ENCODE results near the gene ZNF444. TPM values are rescaled to one million over a fixed set of nuclear protein-coding genes. Genes with fewer than 3 reads are reported as not detected.

Gene ZNF444
- polyA plus RNA-seq, 3 donors: 2.7 to 6.9 (median 3.5) TPM

DNA sequence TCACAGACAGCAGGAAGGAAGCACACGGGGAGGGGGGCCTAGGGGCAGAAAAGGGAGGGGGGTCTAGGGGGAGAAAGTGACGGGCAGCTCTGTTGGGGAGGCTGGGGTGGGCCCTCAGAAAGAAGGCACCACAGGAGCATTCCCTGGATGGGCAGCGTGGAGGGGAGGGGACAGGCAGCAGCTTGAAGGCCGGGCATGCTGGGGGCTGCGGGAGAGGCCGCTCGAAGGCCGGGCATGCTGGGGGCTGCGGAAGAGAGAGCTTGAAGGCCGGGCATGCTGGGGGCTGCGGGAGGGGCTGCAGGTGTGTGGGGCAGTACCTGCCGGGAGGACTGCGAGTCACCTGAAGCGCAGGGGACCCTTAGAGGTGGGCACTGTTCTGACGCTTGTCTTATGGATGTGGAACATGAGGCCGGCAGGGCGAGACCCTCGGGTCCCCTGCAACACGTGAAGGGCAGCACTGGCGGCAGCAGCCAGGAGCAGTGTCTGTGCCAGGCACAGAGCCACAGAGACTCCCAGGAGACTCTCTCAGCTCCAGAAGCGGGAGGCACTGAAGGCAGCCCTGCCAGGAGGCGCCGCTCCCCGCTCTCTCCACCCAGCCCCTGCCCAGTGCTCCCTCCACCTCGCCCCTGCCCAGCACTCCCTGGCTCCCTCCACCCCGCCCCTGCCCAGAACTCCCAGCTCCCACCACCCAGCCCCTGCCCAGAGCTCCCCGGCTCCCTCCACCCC, 33.3 kb upstream of the ZNF444 start:
- H3K4me3 Mint-ChIP-seq: no peak overlapping the region
- peaks cover 71% of the 10 kb centered on the region for H3K4me1 Mint-ChIP-seq
- H3K27ac Mint-ChIP-seq: peak overlapping the region in 3 of 7 donors; percentile 30 to 77 (median 32)
- peaks cover 0 to 5% (median 0%) of the 10 kb centered on the region in 3 donors for H3K27me3 Mint-ChIP-seq (ENCODE audit: low read depth in 3 of 3)
- Histone ChIP-seq H3K4me3 (replicated peaks in 1 of 3; ENCODE audit: low read depth in 2 of 3, low read length in 3 of 3) (no peak overlapping the region), H3K79me2 (ENCODE audit: insufficient read depth, low read length) (peaks cover 95% of the 10 kb centered on the region), H3K4me1 (ENCODE audit: control insufficient read depth in 1 of 2, insufficient read depth in 2 of 2, low read length in 2 of 2) (peaks cover 49 to 70% of the 10 kb centered on the region in 2 donors), H4K20me1 (ENCODE audit: insufficient read depth, low read length) (peaks cover 95% of the 10 kb centered on the region), H3K36me3 (replicated peaks in 1 of 2; ENCODE audit: control insufficient read depth in 1 of 2, insufficient read depth in 2 of 2, low read length in 2 of 2) (peaks cover 7 to 17% of the 10 kb centered on the region in 2 donors), H3K9me3 (replicated peaks in 1 of 2; ENCODE audit: control insufficient read depth in 1 of 2, insufficient read depth in 1 of 2, low read length in 2 of 2) (no peaks in the 10 kb centered on the region), H2AFZ (ENCODE audit: insufficient read depth, low read depth, low read length, poor library complexity, severe bottlenecking) (no peak overlapping the region), H3K9ac (ENCODE audit: insufficient read depth, low read length, poor library complexity, severe bottlenecking) (no peak overlapping the region), H3K4me2 (replicated peaks; ENCODE audit: extremely low read depth, low read length, poor library complexity, severe bottlenecking) (no peak overlapping the region), H3K27ac (ENCODE audit: low read depth in 1 of 2, low read length in 2 of 2) (peak overlapping the region in 1 of 2 donors; percentile 78), H3K27me3 (ENCODE audit: control insufficient read depth in 2 of 2, insufficient read depth in 2 of 2, low read length in 2 of 2) (no peaks in the 10 kb centered on the region)
- H3K36me3 Mint-ChIP-seq: peaks cover 17 to 31% of the 10 kb centered on the region in 2 donors
- intact Hi-C loops (cut with micrococcal nuclease): loop anchor here in 1 of 2 donors (10.0 kb wide), 1 partner anchor 47 kb away; no protein-coding TSS in a partner anchor
- DNase-seq: no peak
- 78% methylated on average over 22 of the region's 27 CpGs for WGBS (ENCODE audit: insufficient coverage)
- no peaks in the 10 kb centered on the region for H3K9me3 Mint-ChIP-seq
- no peak for TF ChIP-seq CTCF (IDR thresholded peaks at IDR 0.05)

- Mint-ChIP-seq H3K4me3 (peak overlapping the region in 1 of 2 donors; percentile 15), H3K9me3 (no peaks in the 10 kb centered on the region), H3K27ac (peak overlapping the region in 5 of 7 donors; percentile 14 to 79 (median 43)), H3K27me3 (ENCODE audit: low read depth in 3 of 3) (peaks cover 0 to 6% (median 0%) of the 10 kb centered on the region in 3 donors), H3K36me3 (peaks cover 15 to 25% of the 10 kb centered on the region in 2 donors), H3K4me1 (peaks cover 78% of the 10 kb centered on the region)
- H4K20me1 ChIP-seq (ENCODE audit: insufficient read depth, low read length): peaks cover 95% of the 10 kb centered on the region
- peaks cover 58 to 78% of the 10 kb centered on the region in 2 donors for H3K4me1 ChIP-seq (ENCODE audit: control insufficient read depth in 1 of 2, insufficient read depth in 2 of 2, low read length in 2 of 2)
- no peak overlapping the region for H3K9ac ChIP-seq (ENCODE audit: insufficient read depth, low read length, poor library complexity, severe bottlenecking)
- H2AFZ ChIP-seq (ENCODE audit: insufficient read depth, low read depth, low read length, poor library complexity, severe bottlenecking): no peak overlapping the region
- H3K9me3 ChIP-seq (replicated peaks in 1 of 2; ENCODE audit: control insufficient read depth in 1 of 2, insufficient read depth in 1 of 2, low read length in 2 of 2): no peaks in the 10 kb centered on the region
- H3K4me3 ChIP-seq (replicated peaks in 1 of 3; ENCODE audit: low read depth in 2 of 3, low read length in 3 of 3): no peak overlapping the region
- H3K4me2 ChIP-seq (replicated peaks; ENCODE audit: extremely low read depth, low read length, poor library complexity, severe bottlenecking): peak overlapping the region; percentile 10
- no peak for TF ChIP-seq CTCF (IDR thresholded peaks at IDR 0.05)
- WGBS (ENCODE audit: insufficient coverage): 58% methylated on average over 13 of the region's 24 CpGs
- H3K36me3 ChIP-seq (replicated peaks in 1 of 2; ENCODE audit: control insufficient read depth in 1 of 2, insufficient read depth in 2 of 2, low read length in 2 of 2): peaks cover 5 to 15% of the 10 kb centered on the region in 2 donors
- H3K79me2 ChIP-seq (ENCODE audit: insufficient read depth, low read length): peaks cover 95% of the 10 kb centered on the region
- intact Hi-C loops (cut with micrococcal nuclease): loop anchor here in 1 of 2 donors (10.0 kb wide), 1 partner anchor 46 kb away; no protein-coding TSS in a partner anchor
- no peaks in the 10 kb centered on the region for H3K27me3 ChIP-seq (ENCODE audit: control insufficient read depth in 2 of 2, insufficient read depth in 2 of 2, low read length in 2 of 2)
- DNase-seq: no peak
- H3K27ac ChIP-seq (ENCODE audit: low read depth in 1 of 2, low read length in 2 of 2): peak overlapping the region in 1 of 2 donors; percentile 78
These were observed 32.5 kb upstream of the ZNF444 start for GRCh38 chr19:56108447-56109195.
